Activated CD4-positive, alpha-beta memory T cell treated with anti-CD3 and anti-CD28 coated beads for 36 hours (primary cell): Measurements from ENCODE around the gene HAS3. TPM values are rescaled to one million over a fixed set of nuclear protein-coding genes. Genes with fewer than 3 reads are reported as not detected.
A peak's percentile ranks its signal among the peaks of the same experiment; 100 is the strongest.
"Not testable (repeated sequence)": the region's sequence is repeated elsewhere in the genome, so short reads cannot be mapped to it uniquely, and the experiment has no call there.

Experiments
- CTCF ChIA-PET: fragments of 350-600 bp; sonication (Branson Sonifier 250); formaldehyde crosslinking; loops from one replicate; lab custom pipeline; 2021; ENCODE audit warnings: antibody characterized with exemption, inconsistent platforms; lab: Charles Lee
- POLR2A ChIA-PET: fragments of 350-600 bp; sonication (Branson Sonifier 250); formaldehyde crosslinking; loops from one replicate; lab custom pipeline; 2021; ENCODE audit warnings: antibody characterized with exemption; lab: Charles Lee
- DNase-seq: peaks from one replicate; pipeline ENCODE4 v3.0.0-alpha.2; 2020
- H3K27ac Mint-ChIP-seq: one replicate; pipeline ENCODE4 v1.8.0; 2021; ENCODE audit warnings: mixed read lengths
- H3K27me3 Mint-ChIP-seq: one replicate; pipeline ENCODE4 v1.8.0; 2021; ENCODE audit warnings: mixed read lengths
- H3K36me3 Mint-ChIP-seq: one replicate; pipeline ENCODE4 v1.8.0; 2021; ENCODE audit warnings: mixed read lengths
- H3K4me1 Mint-ChIP-seq: one replicate; pipeline ENCODE4 v1.8.0; 2021; ENCODE audit warnings: low read depth, mixed read lengths
- H3K4me3 Mint-ChIP-seq: one replicate; pipeline ENCODE4 v1.8.0; 2021; ENCODE audit warnings: mild to moderate bottlenecking, mixed read lengths
- H3K9me3 Mint-ChIP-seq: one replicate; pipeline ENCODE4 v1.8.0; 2021; ENCODE audit warnings: mixed read lengths
- intact Hi-C: fragments of 100-400 bp; cut with micrococcal nuclease; formaldehyde crosslinking; loops from one replicate; pipeline ENCODE4 v1.15.1; 2023
- total RNA-seq, 2 experiments: library from RNA; stranded (reverse); gene quantifications; one replicate each; pipeline ENCODE4 v1.2.3, GENCODE V29; 2021

HAS3 gene
- total RNA-seq, 2 experiments from 2014 or later: 0.10 to 0.21 TPM

- Mint-ChIP-seq H3K4me1 (peaks cover 64% of the 10 kb centered on the region), H3K9me3 (no peaks in the 10 kb centered on the region), H3K4me3 (peak within 1 kb of the TSS; percentile 97), H3K27ac (peak within 1 kb of the TSS; percentile 91), H3K27me3 (no peaks in the 10 kb centered on the region), H3K36me3 (peaks cover 27% of the 10 kb centered on the region)
- intact Hi-C loops: loop anchor here (2.0 to 5.0 kb wide), 2 partner anchors 286 to 605 kb away; no protein-coding TSS in a partner anchor
- peak; percentile 91 for DNase-seq
- POLR2A ChIA-PET: interaction anchor here (0.6 to 4.3 kb wide), 9 partner anchors 34 to 432 kb away, joined by 3 to 31 read pairs (median 4); partner anchors contain the start of gene SNTB2
- CTCF ChIA-PET: interaction anchor here (0.6 to 4.0 kb wide), 5 partner anchors 9 to 285 kb away, joined by 3 to 22 read pairs (median 3); no protein-coding TSS in a partner anchor
Observed at GRCh38 chr16:69132424-69133252, 27.2 kb downstream of the HAS3 start, which contains the start of the genes CHTF8 and UTP4. Gene CHTF8 (minus strand): TSS chr16:69132588. CDS start chr16:69121458, 11,130 bp downstream. Gene UTP4 (plus strand): TSS chr16:69132649. CDS start chr16:69133460, 811 bp downstream.

- peaks cover 61% of the 10 kb centered on the region for H3K4me1 Mint-ChIP-seq
- intact Hi-C loops: loop anchor here (2.0 to 5.0 kb wide), 2 partner anchors 287 to 606 kb away; no protein-coding TSS in a partner anchor
- no peak for DNase-seq
Observed at GRCh38 chr16:69133373-69133954, 28.0 kb downstream of the HAS3 start.

DNA sequence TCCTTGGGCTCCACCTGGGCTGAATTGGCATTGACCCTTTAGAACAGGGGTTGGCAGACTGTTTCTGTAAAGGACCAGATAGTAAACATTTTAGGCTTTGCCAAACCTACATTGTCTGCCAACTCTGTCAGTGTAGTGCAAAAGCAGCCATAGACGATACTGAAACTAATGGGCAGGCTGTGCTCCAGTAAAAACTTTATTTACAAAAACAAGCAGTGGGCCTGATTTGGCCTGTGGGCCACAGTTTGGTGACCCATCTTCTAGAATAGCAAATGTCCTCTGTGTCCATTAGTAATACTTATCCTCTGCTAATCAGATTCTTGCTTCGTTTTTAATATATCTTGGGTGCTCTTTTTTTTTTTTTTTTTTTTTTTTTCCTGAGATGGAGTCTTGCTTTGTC is 33.2 kb downstream of the HAS3 start:
- intact Hi-C loops: no loop called here
- POLR2A ChIA-PET: no interaction called here
- Mint-ChIP-seq H3K4me1 (peaks cover 34% of the 10 kb centered on the region), H3K27me3 (no peaks in the 10 kb centered on the region), H3K27ac (no peak overlapping the region), H3K36me3 (peaks cover 63% of the 10 kb centered on the region), H3K4me3 (no peak overlapping the region), H3K9me3 (no peaks in the 10 kb centered on the region)
- DNase-seq: no peak
- CTCF ChIA-PET: no interaction called here

More at GRCh38 chr16:69133373-69133954, 28.0 kb downstream of the HAS3 start:
- Mint-ChIP-seq H3K9me3 (no peaks in the 10 kb centered on the region), H3K36me3 (peaks cover 28% of the 10 kb centered on the region), H3K27ac (peak overlapping the region; percentile 89), H3K27me3 (no peaks in the 10 kb centered on the region), H3K4me3 (peak overlapping the region; percentile 97)
- ChIA-PET POLR2A (interaction anchor here (0.6 to 4.3 kb wide), 8 partner anchors 33 to 431 kb away, joined by 3 to 31 read pairs (median 4); partner anchors contain the start of gene SNTB2), CTCF (interaction anchor here (0.6 to 4.0 kb wide), 5 partner anchors 9 to 286 kb away, joined by 3 to 22 read pairs (median 3); no protein-coding TSS in a partner anchor)

DNA sequence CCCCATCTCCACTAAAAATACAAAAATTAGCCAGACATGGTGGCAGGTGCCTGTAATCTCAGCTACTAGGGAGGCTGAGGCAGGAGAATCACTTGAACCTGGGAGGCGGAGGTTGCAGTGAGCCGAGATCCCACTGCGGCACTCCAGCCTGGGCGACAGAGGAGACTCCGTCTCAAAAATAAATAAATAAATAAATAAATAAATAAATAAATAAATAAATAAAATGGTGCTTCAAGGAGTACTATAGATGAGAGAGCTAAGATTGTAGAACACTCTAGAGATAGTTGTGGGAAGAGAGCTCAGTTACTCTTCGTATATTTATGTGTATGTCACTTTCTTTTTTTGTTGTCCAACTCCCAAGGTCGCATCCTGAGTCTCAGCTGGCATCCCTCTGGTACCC is 34.0 kb downstream of the HAS3 start:
- not testable (repeated sequence) for H3K9me3 Mint-ChIP-seq
- ChIA-PET POLR2A (interaction anchor here (0.9 kb wide), 1 partner anchor 189 kb away, joined by 4 read pairs; no protein-coding TSS in a partner anchor), CTCF (interaction anchor here (1.2 to 1.4 kb wide), 2 partner anchors 16 to 26 kb away, joined by 3 to 7 read pairs; no protein-coding TSS in a partner anchor)

GRCh38 chr16:69141014-69141413 is 35.6 kb downstream of the HAS3 start:
- intact Hi-C loops: no loop called here
- ChIA-PET CTCF (interaction anchor here (1.4 kb wide), 1 partner anchor 10 kb away, joined by 8 read pairs; no protein-coding TSS in a partner anchor), POLR2A (no interaction called here)
- Mint-ChIP-seq H3K36me3 (peaks cover 60% of the 10 kb centered on the region), H3K4me1 (peaks cover 16% of the 10 kb centered on the region), H3K27ac (no peak overlapping the region), H3K9me3 (no peaks in the 10 kb centered on the region), H3K27me3 (no peaks in the 10 kb centered on the region), H3K4me3 (no peak overlapping the region)
- no peak for DNase-seq

More for the DNA sequence above, 34.0 kb downstream of the HAS3 start:
- DNase-seq, intact Hi-C loops, H3K27me3 Mint-ChIP-seq, H3K4me3 Mint-ChIP-seq, H3K27ac Mint-ChIP-seq: not testable (repeated sequence)
- H3K36me3 Mint-ChIP-seq: peaks cover 58% of the 10 kb centered on the region
- peaks cover 26% of the 10 kb centered on the region for H3K4me1 Mint-ChIP-seq

DNA sequence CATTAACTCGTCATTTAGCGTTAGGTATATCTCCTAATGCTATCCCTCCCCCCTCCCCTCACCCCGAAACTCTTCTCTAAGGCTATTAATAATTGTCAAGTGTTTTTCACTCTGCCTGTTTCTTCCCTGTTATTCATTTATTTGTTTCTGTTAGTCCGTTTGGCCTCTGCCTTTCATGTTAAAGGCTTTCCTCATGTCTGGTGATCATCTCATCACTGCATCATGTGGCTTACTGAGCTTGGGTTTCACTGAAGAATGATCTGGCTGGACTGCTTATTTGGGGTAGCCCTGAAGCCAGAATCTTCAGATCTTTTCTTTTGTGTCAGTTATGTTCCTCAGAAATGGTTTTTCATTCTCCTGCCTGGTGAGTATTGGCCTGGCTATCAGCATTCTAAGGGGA is 36.5 kb downstream of the HAS3 start:
- H3K9me3 Mint-ChIP-seq: no peaks in the 10 kb centered on the region
- no peaks in the 10 kb centered on the region for H3K27me3 Mint-ChIP-seq
- H3K27ac Mint-ChIP-seq: no peak overlapping the region
- CTCF ChIA-PET: no interaction called here
- no peak for DNase-seq
- intact Hi-C loops: no loop called here
- H3K4me1 Mint-ChIP-seq: peaks cover 7% of the 10 kb centered on the region
- no peak overlapping the region for H3K4me3 Mint-ChIP-seq
- peaks cover 60% of the 10 kb centered on the region for H3K36me3 Mint-ChIP-seq
- POLR2A ChIA-PET: no interaction called here

GRCh38 chr16:69143116-69143515 is 37.7 kb downstream of the HAS3 start:
- DNase-seq: no peak
- no peaks in the 10 kb centered on the region for H3K27me3 Mint-ChIP-seq
- no peaks in the 10 kb centered on the region for H3K4me1 Mint-ChIP-seq
- H3K4me3 Mint-ChIP-seq: no peak overlapping the region
- no peaks in the 10 kb centered on the region for H3K9me3 Mint-ChIP-seq
- ChIA-PET CTCF (no interaction called here), POLR2A (no interaction called here)
- no peak overlapping the region for H3K27ac Mint-ChIP-seq
- intact Hi-C loops: no loop called here
- peaks cover 56% of the 10 kb centered on the region for H3K36me3 Mint-ChIP-seq

DNA sequence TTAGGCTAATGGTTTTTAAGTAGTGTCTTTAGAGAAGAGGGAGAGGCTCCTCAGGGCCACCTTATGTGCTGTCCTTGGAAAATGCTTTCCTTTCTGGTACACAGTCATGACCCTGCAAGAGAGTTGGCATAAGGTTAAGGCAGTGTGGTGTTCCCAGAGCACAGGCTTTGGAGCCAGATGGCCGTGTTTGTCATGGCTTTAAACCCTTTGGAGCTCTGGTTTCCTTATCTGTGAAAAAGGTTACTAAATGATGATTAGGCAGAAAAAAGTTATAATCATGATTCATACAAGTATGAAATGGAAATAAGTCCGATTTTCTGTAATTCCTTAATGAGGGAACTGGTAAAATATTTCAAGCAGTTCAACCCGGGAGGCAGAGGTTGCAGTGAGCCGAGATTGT is 40.2 kb downstream of the HAS3 start:
- peaks cover 43% of the 10 kb centered on the region for H3K36me3 Mint-ChIP-seq
- DNase-seq: no peak
- H3K27me3 Mint-ChIP-seq: no peaks in the 10 kb centered on the region
- CTCF ChIA-PET: interaction anchor here (0.6 kb wide), 1 partner anchor 22 kb away, joined by 3 read pairs; no protein-coding TSS in a partner anchor
- H3K27ac Mint-ChIP-seq: no peak overlapping the region
- H3K4me3 Mint-ChIP-seq: no peak overlapping the region
- intact Hi-C loops: no loop called here
- no peaks in the 10 kb centered on the region for H3K4me1 Mint-ChIP-seq
- no peaks in the 10 kb centered on the region for H3K9me3 Mint-ChIP-seq
- POLR2A ChIA-PET: no interaction called here

DNA sequence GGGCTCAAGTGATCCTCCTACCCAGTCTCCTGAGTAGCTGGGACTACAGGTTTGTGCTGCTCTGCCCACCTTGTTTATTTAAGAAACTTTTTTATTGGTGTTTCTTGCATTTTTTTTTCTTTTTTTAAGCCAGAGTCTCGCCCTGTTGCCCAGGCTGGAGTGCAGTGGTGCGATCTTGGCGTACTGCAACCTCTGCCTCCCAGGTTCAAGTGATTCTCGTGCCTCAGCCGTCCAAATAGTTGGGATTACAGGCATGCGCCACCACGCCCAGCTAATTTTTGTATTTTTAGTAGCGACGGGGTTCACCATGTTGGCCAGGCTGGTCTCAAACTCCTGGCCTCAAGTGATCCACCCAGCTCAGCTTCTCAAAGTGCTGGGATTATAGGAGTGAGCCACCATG is 44.2 kb downstream of the HAS3 start:
- intact Hi-C loops: loop anchor here (1.0 kb wide), 1 partner anchor 138 kb away; no protein-coding TSS in a partner anchor
- POLR2A ChIA-PET: interaction anchor here (1.2 kb wide), 1 partner anchor 161 kb away, joined by 4 read pairs; the partner anchor contains the start of gene VPS4A
- peaks cover 41% of the 10 kb centered on the region for H3K36me3 Mint-ChIP-seq

DNA sequence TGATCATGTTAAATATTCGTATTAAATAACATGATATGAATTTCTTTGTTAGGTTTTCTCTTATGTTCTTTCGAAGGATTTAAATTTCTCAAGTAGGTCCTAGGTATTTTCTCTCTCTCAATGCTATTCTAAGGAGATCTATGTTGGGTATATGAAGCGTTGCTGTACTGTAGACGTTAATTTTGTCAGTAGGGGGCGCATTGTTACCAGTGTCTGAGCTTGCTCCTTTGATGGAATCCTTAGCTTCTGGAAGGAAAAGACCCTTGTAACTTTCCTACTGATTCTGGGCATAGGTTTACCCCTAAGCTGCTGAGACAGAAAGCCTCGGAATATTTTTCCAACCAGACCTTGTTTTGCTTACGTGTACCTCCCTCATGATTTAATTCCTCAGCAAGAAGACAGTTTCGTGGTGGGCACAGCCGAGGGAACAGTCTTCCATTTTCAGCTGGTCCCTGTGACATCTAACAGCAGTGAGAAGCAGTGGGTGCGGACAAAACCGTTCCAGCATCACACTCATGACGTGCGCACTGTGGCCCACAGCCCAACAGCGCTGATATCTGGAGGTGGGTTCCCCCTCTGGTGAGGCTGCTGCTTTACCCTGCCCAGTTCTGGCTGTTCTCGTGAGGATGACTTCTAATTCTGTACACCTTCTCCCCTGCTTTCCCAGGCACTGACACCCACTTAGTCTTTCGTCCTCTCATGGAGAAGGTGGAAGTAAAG is 44.9 kb downstream of the HAS3 start:
- intact Hi-C loops: loop anchor here (1.0 kb wide), 1 partner anchor 137 kb away; no protein-coding TSS in a partner anchor
- ChIA-PET CTCF (interaction anchor here (0.6 to 4.0 kb wide), 25 partner anchors 8 to 1220 kb away, joined by 3 to 43 read pairs (median 4); partner anchors contain the start of gene TANGO6), POLR2A (interaction anchor here (1.2 kb wide), 1 partner anchor 160 kb away, joined by 4 read pairs; the partner anchor contains the start of gene VPS4A)
- no peaks in the 10 kb centered on the region for H3K27me3 Mint-ChIP-seq
- DNase-seq: peak; percentile 48
- no peak overlapping the region for H3K4me3 Mint-ChIP-seq
- no peak overlapping the region for H3K27ac Mint-ChIP-seq
- H3K36me3 Mint-ChIP-seq: peaks cover 43% of the 10 kb centered on the region
- no peaks in the 10 kb centered on the region for H3K9me3 Mint-ChIP-seq
- H3K4me1 Mint-ChIP-seq: no peaks in the 10 kb centered on the region

More for the DNA sequence above, 44.2 kb downstream of the HAS3 start:
- H3K4me3 Mint-ChIP-seq, H3K9me3 Mint-ChIP-seq, H3K27me3 Mint-ChIP-seq, H3K27ac Mint-ChIP-seq, H3K4me1 Mint-ChIP-seq, DNase-seq: not testable (repeated sequence)
- CTCF ChIA-PET: interaction anchor here (0.7 to 4.0 kb wide), 13 partner anchors 9 to 306 kb away, joined by 3 to 43 read pairs (median 5); partner anchors contain the start of gene TANGO6

DNA sequence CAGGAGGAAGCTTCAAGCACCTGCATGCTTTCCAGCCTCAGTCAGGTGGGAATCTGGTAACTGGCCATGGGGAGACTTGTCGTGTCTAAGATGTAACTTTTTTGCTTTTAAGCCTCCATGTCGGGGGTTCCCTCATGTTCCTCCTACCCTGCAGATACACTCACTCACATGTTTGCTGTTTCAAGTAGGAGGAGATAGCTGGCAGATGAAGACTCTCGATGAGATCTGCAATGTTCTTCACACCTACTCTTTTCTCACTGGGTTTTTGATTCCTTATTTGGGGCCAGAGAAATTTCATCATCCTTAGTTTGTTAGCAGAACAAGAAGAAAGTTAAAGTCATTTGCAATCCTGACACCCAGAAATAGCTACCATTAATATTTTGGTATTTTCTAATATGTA is 51.7 kb downstream of the HAS3 start:
- no peaks in the 10 kb centered on the region for H3K27me3 Mint-ChIP-seq
- H3K36me3 Mint-ChIP-seq: peaks cover 59% of the 10 kb centered on the region
- no peaks in the 10 kb centered on the region for H3K9me3 Mint-ChIP-seq
- no peak overlapping the region for H3K4me3 Mint-ChIP-seq
- peaks cover 15% of the 10 kb centered on the region for H3K4me1 Mint-ChIP-seq
- ChIA-PET POLR2A (interaction anchor here (0.9 kb wide), 1 partner anchor 173 kb away, joined by 3 read pairs; the partner anchor contains the start of gene PDF), CTCF (interaction anchor here (0.7 to 2.7 kb wide), 2 partner anchors 101 to 129 kb away, joined by 3 to 12 read pairs; no protein-coding TSS in a partner anchor)
- intact Hi-C loops: no loop called here
- peak overlapping the region; percentile 9 for H3K27ac Mint-ChIP-seq
- DNase-seq: no peak
